Panc1 (cell line): ENCODE measurements around the gene DNAAF8. TPM values are rescaled to one million over a fixed set of nuclear protein-coding genes. Genes with fewer than 3 reads are reported as not detected.

Experiments used
- ATAC-seq: fragments of 200-7000 bp; cut with Tn5 transposase; 2 replicates; pipeline ENCODE4 v1.9.1; 2020; ENCODE audit warnings: mild to moderate bottlenecking, moderate library complexity
- BruUV-seq: library from RNA; stranded (reverse); fragments of 400-500 nt; replicated peaks from 2 replicates; lab custom pipeline; 2021; lab: Mats Ljungman, UMichigan
- CTCF ChIA-PET: fragments of 300-600 bp; sonication (Branson Sonifier 250); formaldehyde crosslinking; loops from one replicate; lab custom pipeline; 2022; ENCODE audit warnings: antibody characterized with exemption; lab: Charles Lee
- POLR2A ChIA-PET: fragments of 300-600 bp; sonication (Branson Sonifier 250); formaldehyde crosslinking; loops from one replicate; lab custom pipeline; 2022; ENCODE audit warnings: antibody characterized with exemption; lab: Charles Lee
- DNase-seq: peaks from one replicate; pipeline ENCODE4 v3.0.0-alpha.2; 2010; ENCODE audit warnings: low read depth, low spot score
- H3K27ac ChIP-seq: 2 replicates; pipeline ENCODE4 v1.5.1; 2011; ENCODE audit warnings: mild to moderate bottlenecking, low read length, inconsistent platforms
- H3K27me3 ChIP-seq: fragments of 200-500 bp; sonication (Bioruptor generic); 2 replicates; pipeline ENCODE4 v1.6.0; 2014; ENCODE audit warnings: low read length, inconsistent platforms; ENCODE audit not compliant: control insufficient read depth, insufficient read depth
- H3K36me3 ChIP-seq: fragments of 200-500 bp; sonication (Bioruptor generic); 2 replicates; pipeline ENCODE4 v1.5.1; 2014; ENCODE audit warnings: inconsistent platforms, mild to moderate bottlenecking, low read length, moderate library complexity; ENCODE audit not compliant: control insufficient read depth, insufficient read depth
- H3K4me1 ChIP-seq: 2 replicates; pipeline ENCODE4 v1.5.1; 2011; ENCODE audit warnings: inconsistent platforms, mild to moderate bottlenecking, low read length, moderate library complexity; ENCODE audit not compliant: control insufficient read depth, insufficient read depth
- H3K4me3 ChIP-seq, 2 experiments: 2 replicates each; pipeline ENCODE4 v1.5.1; 2011 to 2012; ENCODE audit warnings: low read depth in 2 of 2, low read length in 2 of 2, mild to moderate bottlenecking in 2 of 2, inconsistent platforms in 1 of 2, moderate library complexity in 1 of 2
- H3K9me3 ChIP-seq: fragments of 200-500 bp; sonication (Bioruptor generic); 2 replicates; pipeline ENCODE4 v1.5.1; 2014; ENCODE audit warnings: low read depth, mild to moderate bottlenecking, inconsistent platforms, low read length, moderate library complexity; ENCODE audit not compliant: control insufficient read depth, insufficient read depth
- POLR2AphosphoS5 ChIP-seq: IDR thresholded peaks from 2 replicates; pipeline ENCODE4 v1.6.1; 2012; ENCODE audit warnings: mild to moderate bottlenecking, low read depth, low read length, moderate library complexity
- REST ChIP-seq, 2 experiments: IDR thresholded peaks; 2 replicates each; pipeline ENCODE4 v1.6.1; 2011 to 2012; ENCODE audit warnings: low read depth in 2 of 2, control low read depth in 1 of 2, low read length in 1 of 2, mild to moderate bottlenecking in 1 of 2, moderate library complexity in 1 of 2; ENCODE audit not compliant: insufficient read depth in 1 of 2
- SIN3A ChIP-seq: IDR thresholded peaks from 2 replicates; pipeline ENCODE4 v1.6.1; 2012; ENCODE audit warnings: low read depth, mild to moderate bottlenecking, low read length, moderate library complexity, borderline replicate concordance; ENCODE audit not compliant: insufficient read depth
- TCF7L2 ChIP-seq: IDR thresholded peaks from 2 replicates; pipeline ENCODE4 v1.6.1; 2011; ENCODE audit warnings: mild to moderate bottlenecking, low read depth, low read length, inconsistent platforms
- in situ Hi-C: cut with HindIII; loops from 2 replicates; pipeline ENCODE4 v1.10.0; 2016; ENCODE audit warnings: low sequenced_read_pairs, low pct_unique_long_range_greater_than_20kb
- intact Hi-C: fragments of 100-400 bp; cut with micrococcal nuclease; formaldehyde crosslinking; loops from one replicate; pipeline ENCODE4 v1.10.0; 2022; ENCODE audit not compliant: unreplicated experiment
- total RNA-seq: library from RNA; stranded (reverse); gene quantifications from one replicate; pipeline ENCODE4 v1.2.1, GENCODE V29; 2021; ENCODE audit not compliant: unreplicated experiment
- TF ChIP-seq, protein P1 (sequence below): fragments of 450-650 bp; IDR thresholded peaks from 2 replicates; pipeline ENCODE4 v1.5.1; 2017; ENCODE audit warnings: mild to moderate bottlenecking

The DNAAF8 gene
- total RNA-seq, 1 experiment from 2014 or later = 2.3 TPM

GRCh38 chr16:4787068-4787467, 52.7 kb downstream of the DNAAF8 start:
- in situ Hi-C loops (no loop called here), intact Hi-C loops (no loop called here)
- CTCF ChIA-PET = no interaction called here

DNA sequence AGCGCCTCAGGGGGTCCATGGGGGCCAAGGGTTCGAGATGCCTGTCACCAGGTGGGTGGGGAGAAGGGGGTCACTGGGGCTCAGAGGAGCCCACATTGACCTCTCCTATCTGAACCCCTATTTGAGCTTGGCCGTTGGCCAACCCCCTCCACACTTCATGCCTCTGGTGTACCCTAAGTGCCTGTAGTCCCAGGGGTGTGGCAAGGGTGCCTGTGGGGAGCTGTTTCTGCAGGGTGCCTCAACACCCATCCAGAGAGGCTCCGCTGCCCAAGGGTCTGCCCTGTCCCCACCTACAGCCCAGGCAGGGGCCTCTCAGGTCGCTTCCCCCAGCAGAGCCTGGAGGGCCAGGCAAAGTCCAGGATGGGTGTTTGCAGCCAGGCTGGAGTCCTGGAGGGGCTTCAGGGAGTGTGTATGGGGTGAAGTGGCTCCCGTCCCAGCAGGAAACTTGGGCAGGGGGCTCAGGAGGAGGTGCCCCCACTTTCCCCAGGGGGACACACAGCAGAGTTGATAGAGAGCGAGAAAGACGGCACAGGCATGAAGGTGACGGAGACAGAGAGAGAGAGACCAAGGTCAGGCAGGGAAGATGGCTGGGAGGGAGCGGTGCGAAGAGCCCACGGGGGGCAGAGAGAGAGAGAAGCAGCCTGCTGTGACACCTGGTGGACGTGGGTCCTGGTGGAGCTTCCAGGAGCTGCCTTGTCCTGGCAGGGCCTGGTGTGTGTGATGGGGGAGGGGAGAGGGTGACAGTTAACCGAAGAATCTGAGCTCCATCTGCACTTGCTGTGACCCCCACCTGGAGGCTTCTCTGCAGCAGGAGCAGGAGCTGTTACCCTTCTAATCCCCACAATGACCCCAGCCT, 53.5 kb downstream of the DNAAF8 start, which contains the start of gene SEPTIN12:
Gene SEPTIN12 (minus strand): TSS at position 719 of the 856 bp plus-strand sequence. CDS start 700 bp downstream, at position 19.
- Histone ChIP-seq H3K27ac (no peak within 1 kb of the TSS), H3K4me1 (peaks cover 8% of the 10 kb centered on the region; the same call in 1 of the 2 replicates), H3K9me3 (no peaks in the 10 kb centered on the region), H3K4me3 (no peak within 1 kb of the TSS), H3K27me3 (no peaks in the 10 kb centered on the region), H3K36me3 (no peaks in the 10 kb centered on the region)
- in situ Hi-C loops = no loop called here
- intact Hi-C loops = no loop called here
- POLR2A ChIA-PET = no interaction called here
- DNase-seq = no peak
- BruUV-seq = no TSS peak
- TF ChIP-seq SIN3A (no peak), REST (IDR thresholded peaks at IDR 0.05; ENCODE audit: insufficient read depth in 1 of 2, low read depth in 2 of 2, low read length in 1 of 2) (no peak), POLR2AphosphoS5 (no peak)
- TF ChIP-seq, protein P1, sequence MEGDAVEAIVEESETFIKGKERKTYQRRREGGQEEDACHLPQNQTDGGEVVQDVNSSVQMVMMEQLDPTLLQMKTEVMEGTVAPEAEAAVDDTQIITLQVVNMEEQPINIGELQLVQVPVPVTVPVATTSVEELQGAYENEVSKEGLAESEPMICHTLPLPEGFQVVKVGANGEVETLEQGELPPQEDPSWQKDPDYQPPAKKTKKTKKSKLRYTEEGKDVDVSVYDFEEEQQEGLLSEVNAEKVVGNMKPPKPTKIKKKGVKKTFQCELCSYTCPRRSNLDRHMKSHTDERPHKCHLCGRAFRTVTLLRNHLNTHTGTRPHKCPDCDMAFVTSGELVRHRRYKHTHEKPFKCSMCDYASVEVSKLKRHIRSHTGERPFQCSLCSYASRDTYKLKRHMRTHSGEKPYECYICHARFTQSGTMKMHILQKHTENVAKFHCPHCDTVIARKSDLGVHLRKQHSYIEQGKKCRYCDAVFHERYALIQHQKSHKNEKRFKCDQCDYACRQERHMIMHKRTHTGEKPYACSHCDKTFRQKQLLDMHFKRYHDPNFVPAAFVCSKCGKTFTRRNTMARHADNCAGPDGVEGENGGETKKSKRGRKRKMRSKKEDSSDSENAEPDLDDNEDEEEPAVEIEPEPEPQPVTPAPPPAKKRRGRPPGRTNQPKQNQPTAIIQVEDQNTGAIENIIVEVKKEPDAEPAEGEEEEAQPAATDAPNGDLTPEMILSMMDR = no peak
- no peak for ATAC-seq
- CTCF ChIA-PET = no interaction called here

More at GRCh38 chr16:4787068-4787467, 52.7 kb downstream of the DNAAF8 start:
- TF ChIP-seq POLR2AphosphoS5 = no peak
- no peak for TF ChIP-seq SIN3A
- TF ChIP-seq REST (IDR thresholded peaks at IDR 0.05; ENCODE audit: insufficient read depth in 1 of 2, low read depth in 2 of 2, low read length in 1 of 2) = no peak
- no peak for TF ChIP-seq TCF7L2
- TF ChIP-seq, protein P1 = no peak
- no TSS peak for BruUV-seq
- Histone ChIP-seq H3K4me3 (no peak overlapping the region), H3K9me3 (no peaks in the 10 kb centered on the region), H3K27ac (no peak overlapping the region), H3K36me3 (no peaks in the 10 kb centered on the region), H3K4me1 (peaks cover 8% of the 10 kb centered on the region; the same call in 1 of the 2 replicates), H3K27me3 (no peaks in the 10 kb centered on the region)
- no peak for DNase-seq
- no peak for ATAC-seq
- POLR2A ChIA-PET = no interaction called here
